Stomach (tissue), 4 donors: ENCODE results near the gene OSCAR.

ENCODE experiments used
- CTCF ChIP-seq, 7 experiments: fragments of 450-650 bp in 4 of 7; fragments of 200-600 bp in 3 of 7; sonication (generic) in 3 of 7; IDR thresholded peaks; one replicate each; pipeline ENCODE4 v1.5.1; 2016 to 2019; ENCODE audit warnings: antibody characterized with exemption in 7 of 7, control low read depth in 2 of 7, mild to moderate bottlenecking in 1 of 7
- EP300 ChIP-seq: sonication (generic); formaldehyde crosslinking; IDR thresholded peaks from one replicate; pipeline ENCODE4 v1.6.1; 2017; ENCODE audit warnings: antibody characterized with exemption
- POLR2A ChIP-seq, 4 donors: fragments of 450-650 bp; IDR thresholded peaks; one replicate each; pipeline ENCODE4 v1.6.1; 2016; ENCODE audit warnings: antibody characterized with exemption in 4 of 4, control low read depth in 2 of 4, mild to moderate bottlenecking in 1 of 4, moderate library complexity in 1 of 4
- POLR2AphosphoS5 ChIP-seq, 3 donors: sonication (generic); formaldehyde crosslinking; IDR thresholded peaks; one replicate each; pipeline ENCODE4 v1.6.1; 2016; ENCODE audit warnings: antibody characterized with exemption in 3 of 3

GRCh38 chr19:54062643-54063042, 38.0 kb downstream of the OSCAR start:
- TF ChIP-seq POLR2A (IDR thresholded peaks at IDR 0.05) (no peak), EP300 (no peak), CTCF (IDR thresholded peaks at IDR 0.05) (no peak), POLR2AphosphoS5 (IDR thresholded peaks at IDR 0.05) (no peak)
